Measurements from ENCODE around the gene SHISAL1. TPM values are rescaled to one million over a fixed set of nuclear protein-coding genes. Genes with fewer than 3 reads are reported as not detected.

The SHISAL1 gene
- total RNA-seq, 2 experiments from 2014 or later = not detected

GRCh38 chr22:44260216-44261035 is 52.3 kb downstream of the SHISAL1 start:
- no peaks in the 10 kb centered on the region for H3K36me3 Mint-ChIP-seq
- H3K4me1 Mint-ChIP-seq = peaks cover 2% of the 10 kb centered on the region
- no peak overlapping the region for H3K4me3 Mint-ChIP-seq
- H3K9me3 Mint-ChIP-seq = no peaks in the 10 kb centered on the region
- H3K27ac Mint-ChIP-seq = no peak overlapping the region
- peaks cover 9% of the 10 kb centered on the region for H3K27me3 Mint-ChIP-seq
- no peak for DNase-seq

GRCh38 chr22:44259366-44260215 is 53.2 kb downstream of the SHISAL1 start:
- no peak overlapping the region for H3K27ac Mint-ChIP-seq
- DNase-seq = no peak

GRCh38 chr22:44256556-44257485 is 55.9 kb downstream of the SHISAL1 start:
- peaks cover 2% of the 10 kb centered on the region for H3K36me3 Mint-ChIP-seq
- H3K9me3 Mint-ChIP-seq = no peaks in the 10 kb centered on the region
- H3K27me3 Mint-ChIP-seq = peaks cover 9% of the 10 kb centered on the region
- H3K27ac Mint-ChIP-seq = no peak overlapping the region
- no peak overlapping the region for H3K4me3 Mint-ChIP-seq
- peaks cover 2% of the 10 kb centered on the region for H3K4me1 Mint-ChIP-seq
- DNase-seq = no peak

More at GRCh38 chr22:44259366-44260215, 53.2 kb downstream of the SHISAL1 start:
- H3K4me3 Mint-ChIP-seq = no peak overlapping the region
- H3K36me3 Mint-ChIP-seq = no peaks in the 10 kb centered on the region
- H3K4me1 Mint-ChIP-seq = peaks cover 2% of the 10 kb centered on the region
- H3K27me3 Mint-ChIP-seq = peaks cover 9% of the 10 kb centered on the region
- no peaks in the 10 kb centered on the region for H3K9me3 Mint-ChIP-seq

GRCh38 chr22:44256085-44256484 is 56.7 kb downstream of the SHISAL1 start:
- Mint-ChIP-seq H3K4me1 (peaks cover 2% of the 10 kb centered on the region), H3K27me3 (peaks cover 9% of the 10 kb centered on the region), H3K9me3 (no peaks in the 10 kb centered on the region), H3K27ac (no peak overlapping the region), H3K4me3 (no peak overlapping the region), H3K36me3 (peaks cover 2% of the 10 kb centered on the region)
- DNase-seq = no peak

- no peak overlapping the region for H3K4me3 Mint-ChIP-seq
- H3K9me3 Mint-ChIP-seq = peaks cover under 1% of the 10 kb centered on the region
- no peak overlapping the region for H3K27ac Mint-ChIP-seq
- peaks cover 9% of the 10 kb centered on the region for H3K27me3 Mint-ChIP-seq
- H3K4me1 Mint-ChIP-seq = peaks cover 2% of the 10 kb centered on the region
- H3K36me3 Mint-ChIP-seq = peaks cover 2% of the 10 kb centered on the region
- DNase-seq = no peak
Observed at GRCh38 chr22:44254811-44255210, 57.9 kb downstream of the SHISAL1 start.

GRCh38 chr22:44249376-44250147 is 63.2 kb downstream of the SHISAL1 start:
- peaks cover 4% of the 10 kb centered on the region for H3K36me3 Mint-ChIP-seq
- H3K4me3 Mint-ChIP-seq = no peak overlapping the region
- no peaks in the 10 kb centered on the region for H3K27me3 Mint-ChIP-seq
- H3K27ac Mint-ChIP-seq = no peak overlapping the region
- no peaks in the 10 kb centered on the region for H3K4me1 Mint-ChIP-seq
- H3K9me3 Mint-ChIP-seq = peaks cover 4% of the 10 kb centered on the region
- no peak for DNase-seq

- DNase-seq = no peak
- H3K9me3 Mint-ChIP-seq = peaks cover 4% of the 10 kb centered on the region
- H3K4me3 Mint-ChIP-seq = no peak overlapping the region
- peaks cover 4% of the 10 kb centered on the region for H3K36me3 Mint-ChIP-seq
- H3K27me3 Mint-ChIP-seq = no peaks in the 10 kb centered on the region
- no peaks in the 10 kb centered on the region for H3K4me1 Mint-ChIP-seq
- H3K27ac Mint-ChIP-seq = no peak overlapping the region
Observed at GRCh38 chr22:44248926-44249325, 63.8 kb downstream of the SHISAL1 start.

GRCh38 chr22:44247923-44248892 is 64.5 kb downstream of the SHISAL1 start:
- no peak overlapping the region for H3K4me3 Mint-ChIP-seq
- DNase-seq = no peak

GRCh38 chr22:44247346-44247745 is 65.4 kb downstream of the SHISAL1 start:
- Mint-ChIP-seq H3K27me3 (peaks cover 3% of the 10 kb centered on the region), H3K27ac (no peak overlapping the region), H3K36me3 (peaks cover 2% of the 10 kb centered on the region), H3K4me1 (no peaks in the 10 kb centered on the region), H3K9me3 (peaks cover 4% of the 10 kb centered on the region), H3K4me3 (no peak overlapping the region)
- no peak for DNase-seq

More at GRCh38 chr22:44247923-44248892, 64.5 kb downstream of the SHISAL1 start:
- Mint-ChIP-seq H3K4me1 (no peaks in the 10 kb centered on the region), H3K27me3 (peaks cover 3% of the 10 kb centered on the region), H3K27ac (no peak overlapping the region), H3K36me3 (peaks cover 4% of the 10 kb centered on the region), H3K9me3 (peaks cover 4% of the 10 kb centered on the region)

- Mint-ChIP-seq H3K4me1 (no peaks in the 10 kb centered on the region), H3K27ac (no peak overlapping the region), H3K27me3 (peaks cover 3% of the 10 kb centered on the region), H3K4me3 (no peak overlapping the region), H3K9me3 (peaks cover 4% of the 10 kb centered on the region), H3K36me3 (peaks cover 2% of the 10 kb centered on the region)
- DNase-seq = no peak
Observed at GRCh38 chr22:44246615-44247326, 66.0 kb downstream of the SHISAL1 start.

- Mint-ChIP-seq H3K27me3 (peaks cover 9% of the 10 kb centered on the region), H3K4me1 (no peaks in the 10 kb centered on the region), H3K36me3 (peaks cover 2% of the 10 kb centered on the region), H3K27ac (no peak overlapping the region), H3K4me3 (no peak overlapping the region), H3K9me3 (peaks cover 4% of the 10 kb centered on the region)
- DNase-seq = no peak
Observed at GRCh38 chr22:44245867-44246266, 66.9 kb downstream of the SHISAL1 start.

- Mint-ChIP-seq H3K27ac (no peak overlapping the region), H3K9me3 (peaks cover 4% of the 10 kb centered on the region), H3K36me3 (peaks cover 2% of the 10 kb centered on the region), H3K27me3 (peaks cover 9% of the 10 kb centered on the region), H3K4me3 (no peak overlapping the region), H3K4me1 (no peaks in the 10 kb centered on the region)
- no peak for DNase-seq
Observed at GRCh38 chr22:44245438-44245837, 67.3 kb downstream of the SHISAL1 start.

Data from activated naive CD8-positive, alpha-beta T cell treated with anti-CD3 and anti-CD28 coated beads for 36 hours (primary cell).